ENCODE measurements around the gene PEAK1.

PEAK1 gene

GRCh38 chr15:77311618-77312398, 108.1 kb downstream of the PEAK1 start:
- no peak for TF ChIP-seq CTCF (conservative IDR thresholded peaks at IDR 0.05; ENCODE audit: control insufficient read depth, insufficient read depth, low read depth, low read length)
- H3K4me3 ChIP-seq (ENCODE audit: control insufficient read depth, low read depth, low read length) = no peak overlapping the region
- DNase-seq (ENCODE audit: low read depth) = no peak

- DNase-seq (ENCODE audit: low read depth) = no peak
- no peak overlapping the region for H3K4me3 ChIP-seq (ENCODE audit: control insufficient read depth, low read depth, low read length)
- no peak for TF ChIP-seq CTCF (conservative IDR thresholded peaks at IDR 0.05; ENCODE audit: control insufficient read depth, insufficient read depth, low read depth, low read length)
Observed at GRCh38 chr15:77311020-77311419, 108.9 kb downstream of the PEAK1 start.

GRCh38 chr15:77309392-77309791, 110.5 kb downstream of the PEAK1 start:
- no peak for TF ChIP-seq CTCF (conservative IDR thresholded peaks at IDR 0.05; ENCODE audit: control insufficient read depth, insufficient read depth, low read depth, low read length)
- DNase-seq (ENCODE audit: low read depth) = no peak
- no peak overlapping the region for H3K4me3 ChIP-seq (ENCODE audit: control insufficient read depth, low read depth, low read length)

- DNase-seq (ENCODE audit: low read depth) = no peak
- no peak for TF ChIP-seq CTCF (conservative IDR thresholded peaks at IDR 0.05; ENCODE audit: control insufficient read depth, insufficient read depth, low read depth, low read length)
Observed at GRCh38 chr15:77305953-77306352, 114.0 kb downstream of the PEAK1 start.

DNA sequence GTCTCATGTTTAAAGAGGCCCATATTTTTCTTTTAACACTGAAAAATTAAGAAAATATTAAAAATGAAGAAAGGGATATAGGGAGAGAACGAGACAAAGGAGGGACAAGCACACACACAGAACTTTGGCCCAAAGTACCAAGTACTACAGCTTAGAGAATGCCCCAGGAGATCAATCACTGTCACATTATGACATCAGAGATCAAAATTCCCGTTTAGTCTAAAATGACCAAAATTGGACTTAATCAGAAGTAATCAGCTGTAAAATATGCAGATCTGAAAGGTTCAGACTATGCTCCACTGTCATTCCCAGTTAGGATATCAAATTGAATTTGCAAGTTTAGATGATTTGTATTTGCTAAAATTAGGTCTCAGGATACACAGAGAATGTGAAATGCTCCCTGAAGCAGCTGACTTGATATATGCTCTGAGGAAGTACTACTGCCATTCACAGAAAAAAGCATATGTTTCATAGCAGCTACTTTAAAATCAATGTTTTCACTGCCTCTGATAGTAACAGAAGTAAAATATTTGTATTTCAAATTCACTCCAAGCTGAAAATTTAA, 123.0 kb downstream of the PEAK1 start:
- no peak for TF ChIP-seq CTCF (conservative IDR thresholded peaks at IDR 0.05; ENCODE audit: control insufficient read depth, insufficient read depth, low read depth, low read length)
- no peak overlapping the region for H3K4me3 ChIP-seq (ENCODE audit: control insufficient read depth, low read depth, low read length)
- DNase-seq (ENCODE audit: low read depth) = no peak

More at GRCh38 chr15:77305953-77306352, 114.0 kb downstream of the PEAK1 start:
- H3K4me3 ChIP-seq (ENCODE audit: control insufficient read depth, low read depth, low read length) = no peak overlapping the region

GRCh38 chr15:77295446-77295845, 124.5 kb downstream of the PEAK1 start:
- DNase-seq (ENCODE audit: low read depth) = peak; percentile 15
- TF ChIP-seq CTCF (conservative IDR thresholded peaks at IDR 0.05; ENCODE audit: control insufficient read depth, insufficient read depth, low read depth, low read length) = no peak
- H3K4me3 ChIP-seq (ENCODE audit: control insufficient read depth, low read depth, low read length) = no peak overlapping the region
